ENCODE results near the gene CDC26.

Gene CDC26

DNA sequence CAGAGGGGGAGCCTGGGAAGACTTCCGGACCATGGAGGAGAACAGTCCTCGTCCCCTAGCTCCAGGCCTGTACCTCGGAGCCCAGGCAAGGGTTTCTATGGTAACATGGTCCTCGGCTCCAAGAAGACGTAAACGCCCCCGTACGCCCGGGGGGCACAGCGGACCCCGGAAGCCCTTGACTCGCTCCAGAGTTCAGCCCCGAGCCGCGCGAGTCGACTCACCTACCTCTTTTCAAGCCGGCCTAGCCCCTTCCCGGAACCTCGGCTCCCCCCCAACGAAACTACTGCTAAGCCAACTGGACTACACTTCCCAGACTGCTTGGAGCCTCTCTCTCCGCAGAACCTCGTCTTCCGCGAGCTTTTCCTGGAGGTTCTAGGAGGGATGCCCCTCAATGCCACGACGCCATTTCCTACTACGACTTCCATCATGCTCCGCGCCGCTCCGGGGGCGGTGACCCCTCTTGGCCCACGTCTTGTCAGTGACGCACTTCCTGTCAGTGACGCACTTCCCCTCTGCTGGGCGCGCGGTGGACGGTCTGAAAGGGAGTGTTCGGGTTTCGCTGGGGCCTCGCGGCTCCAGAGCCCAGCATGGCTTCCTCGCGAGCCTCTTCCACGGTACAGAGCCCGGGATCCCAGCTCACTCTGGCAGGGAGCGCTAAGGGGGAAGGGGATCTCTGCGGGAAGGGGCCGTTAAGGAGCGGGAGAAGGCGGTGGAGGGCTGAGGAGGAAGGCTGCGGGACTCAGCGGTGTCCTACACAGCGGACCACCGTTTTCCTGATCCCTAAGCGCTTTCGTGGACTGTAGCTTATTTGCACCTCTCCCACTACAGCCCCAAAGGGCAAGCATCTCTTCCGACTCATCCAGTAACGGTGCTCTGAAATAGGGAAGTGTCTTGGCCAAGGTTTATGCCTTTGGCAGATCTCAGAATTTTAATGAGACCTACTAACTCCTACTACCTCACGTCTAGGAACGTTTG, at the start of gene CDC26, which contains the start of gene PRPF4:
Gene CDC26 (minus strand): TSS at position 416 of the 975 bp plus-strand sequence. CDS start 3,065 bp downstream, outside the sequence.
Gene PRPF4 (plus strand): TSS at position 502 of the 975 bp plus-strand sequence. CDS start 86 bp downstream, at position 588.
- no peaks in the 10 kb centered on the region for H3K27me3 Mint-ChIP-seq
- H3K9me3 Mint-ChIP-seq, result no peaks in the 10 kb centered on the region
- peaks cover 51% of the 10 kb centered on the region for H3K36me3 Mint-ChIP-seq (ENCODE audit: low read depth)
- intact Hi-C loops (cut with micrococcal nuclease), result loop anchor here (1.0 to 10.0 kb wide), 7 partner anchors 55 to 382 kb away; partner anchors contain the start of genes ALAD, SLC31A2 and WDR31
- no peak within 1 kb of the TSS for H3K4me3 Mint-ChIP-seq
- peaks cover 9% of the 10 kb centered on the region for H3K4me1 Mint-ChIP-seq (ENCODE audit: low read depth)
- H3K27ac Mint-ChIP-seq, result no peak within 1 kb of the TSS

DNA sequence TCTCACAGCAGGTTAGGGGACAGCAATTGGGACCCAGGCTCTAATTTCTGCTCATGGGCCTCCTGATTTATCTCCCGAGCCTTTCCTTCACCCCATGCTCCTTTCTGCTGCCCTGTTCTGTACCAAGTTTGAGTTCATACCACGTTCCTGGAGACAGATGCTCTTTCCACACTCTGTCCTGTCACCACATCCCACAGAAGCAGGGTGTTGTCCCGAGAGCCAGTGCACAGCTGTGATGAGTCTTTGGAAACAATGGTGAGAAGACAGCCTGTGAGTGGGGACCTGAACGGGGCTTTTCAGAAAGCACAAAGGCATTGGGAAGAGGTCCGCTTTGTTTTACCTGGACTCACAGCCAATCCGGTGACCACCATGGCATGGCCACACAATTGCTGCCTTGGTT, 47.3 kb upstream of the CDC26 start:
- no peaks in the 10 kb centered on the region for H3K9me3 Mint-ChIP-seq
- intact Hi-C loops (cut with micrococcal nuclease), result no loop called here
- no peak overlapping the region for H3K27ac Mint-ChIP-seq
- no peak overlapping the region for H3K4me3 Mint-ChIP-seq
- H3K36me3 Mint-ChIP-seq (ENCODE audit: low read depth), result no peaks in the 10 kb centered on the region
- no peaks in the 10 kb centered on the region for H3K27me3 Mint-ChIP-seq
- H3K4me1 Mint-ChIP-seq (ENCODE audit: low read depth), result no peaks in the 10 kb centered on the region

DNA sequence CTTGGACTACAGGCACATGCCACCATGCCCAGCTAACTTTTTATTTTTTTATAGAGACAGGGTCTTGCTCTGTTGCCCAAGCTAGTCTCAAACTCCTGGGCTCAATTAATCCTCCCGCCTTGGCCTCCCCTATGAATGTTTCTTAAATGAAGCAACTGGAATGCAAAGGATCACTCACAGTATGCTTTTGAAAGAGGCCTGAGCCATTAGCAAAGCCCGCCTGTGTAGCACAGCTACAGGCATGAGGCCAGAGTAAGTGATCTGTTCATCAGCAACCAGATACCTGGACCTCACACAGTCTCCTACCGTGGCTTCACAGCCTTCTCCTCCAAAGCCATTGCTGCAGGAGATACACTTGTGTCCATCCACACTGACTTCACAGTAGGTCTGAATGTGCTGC, 44.7 kb upstream of the CDC26 start:
- H3K4me1 Mint-ChIP-seq (ENCODE audit: low read depth), result no peaks in the 10 kb centered on the region
- intact Hi-C loops (cut with micrococcal nuclease), result no loop called here
- no peak overlapping the region for H3K4me3 Mint-ChIP-seq
- H3K27ac Mint-ChIP-seq, result no peak overlapping the region
- no peaks in the 10 kb centered on the region for H3K9me3 Mint-ChIP-seq
- no peaks in the 10 kb centered on the region for H3K36me3 Mint-ChIP-seq (ENCODE audit: low read depth)
- H3K27me3 Mint-ChIP-seq, result no peaks in the 10 kb centered on the region

DNA sequence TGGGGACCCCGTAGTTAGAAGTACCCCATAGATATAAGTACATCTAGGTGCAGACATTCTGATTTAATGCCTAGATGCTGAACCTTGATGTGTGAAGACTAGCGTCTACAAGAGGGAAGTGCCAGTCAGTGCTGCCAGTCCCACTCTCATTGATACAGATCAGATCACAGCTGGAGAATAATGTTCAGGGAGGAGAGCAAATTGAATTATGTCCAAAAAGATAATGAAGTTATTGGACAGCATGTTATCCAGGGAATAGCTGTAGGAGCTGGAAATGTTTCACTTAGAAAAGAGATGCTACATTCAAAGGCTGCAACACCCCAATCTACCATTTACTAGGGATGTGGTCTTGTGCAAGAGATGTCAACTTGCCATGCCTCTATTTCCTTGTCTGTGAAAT, 43.7 kb upstream of the CDC26 start:
- intact Hi-C loops (cut with micrococcal nuclease), result no loop called here
- no peaks in the 10 kb centered on the region for H3K9me3 Mint-ChIP-seq
- H3K4me1 Mint-ChIP-seq (ENCODE audit: low read depth), result no peaks in the 10 kb centered on the region
- H3K27ac Mint-ChIP-seq, result no peak overlapping the region
- H3K27me3 Mint-ChIP-seq, result no peaks in the 10 kb centered on the region
- H3K4me3 Mint-ChIP-seq, result no peak overlapping the region
- no peaks in the 10 kb centered on the region for H3K36me3 Mint-ChIP-seq (ENCODE audit: low read depth)

DNA sequence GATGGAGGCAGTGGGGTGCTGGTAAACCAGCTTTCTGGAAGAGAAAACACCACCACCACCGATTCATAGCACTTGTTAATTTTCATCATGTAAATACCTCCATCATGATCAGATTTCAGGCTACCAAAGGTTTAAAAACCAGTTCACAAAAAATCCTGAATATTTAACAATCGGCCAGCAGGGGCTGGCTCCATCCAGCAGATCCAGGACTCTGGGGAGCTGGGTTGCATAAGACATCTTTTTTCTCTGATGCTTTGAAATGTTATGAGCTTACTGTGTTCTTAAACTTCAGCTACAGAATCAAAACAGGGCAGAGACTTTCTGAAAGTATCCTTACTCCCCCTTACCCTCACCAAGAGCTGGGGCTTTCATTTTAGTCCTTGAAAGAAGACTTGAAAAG, 42.4 kb upstream of the CDC26 start:
- intact Hi-C loops (cut with micrococcal nuclease), result no loop called here
- Mint-ChIP-seq H3K27ac (no peak overlapping the region), H3K36me3 (ENCODE audit: low read depth) (no peaks in the 10 kb centered on the region), H3K9me3 (no peaks in the 10 kb centered on the region), H3K4me1 (ENCODE audit: low read depth) (no peaks in the 10 kb centered on the region), H3K4me3 (no peak overlapping the region), H3K27me3 (no peaks in the 10 kb centered on the region)

DNA sequence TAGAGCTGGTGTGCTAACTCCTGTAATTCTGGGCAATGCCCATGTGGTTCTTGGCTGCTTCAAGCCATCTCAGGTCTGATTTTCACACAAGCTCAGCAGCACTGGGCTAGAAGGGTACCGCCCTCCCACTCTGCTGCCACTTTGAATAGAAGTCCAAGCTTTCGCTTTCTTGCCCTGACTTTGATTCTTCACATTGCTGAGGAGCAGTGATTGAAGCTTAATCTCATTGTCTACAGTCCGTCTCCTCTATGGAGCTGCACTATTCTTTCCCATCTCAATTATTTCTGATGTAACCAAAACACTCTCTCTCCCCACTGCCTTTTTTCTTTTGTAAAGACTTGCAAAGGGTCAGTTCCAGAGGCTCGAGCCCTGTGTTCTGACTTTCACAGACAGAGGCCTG, 40.7 kb upstream of the CDC26 start:
- no peak overlapping the region for H3K4me3 Mint-ChIP-seq
- no peaks in the 10 kb centered on the region for H3K4me1 Mint-ChIP-seq (ENCODE audit: low read depth)
- no peaks in the 10 kb centered on the region for H3K9me3 Mint-ChIP-seq
- intact Hi-C loops (cut with micrococcal nuclease), result no loop called here
- H3K36me3 Mint-ChIP-seq (ENCODE audit: low read depth), result no peaks in the 10 kb centered on the region
- H3K27ac Mint-ChIP-seq, result no peak overlapping the region
- H3K27me3 Mint-ChIP-seq, result no peaks in the 10 kb centered on the region

DNA sequence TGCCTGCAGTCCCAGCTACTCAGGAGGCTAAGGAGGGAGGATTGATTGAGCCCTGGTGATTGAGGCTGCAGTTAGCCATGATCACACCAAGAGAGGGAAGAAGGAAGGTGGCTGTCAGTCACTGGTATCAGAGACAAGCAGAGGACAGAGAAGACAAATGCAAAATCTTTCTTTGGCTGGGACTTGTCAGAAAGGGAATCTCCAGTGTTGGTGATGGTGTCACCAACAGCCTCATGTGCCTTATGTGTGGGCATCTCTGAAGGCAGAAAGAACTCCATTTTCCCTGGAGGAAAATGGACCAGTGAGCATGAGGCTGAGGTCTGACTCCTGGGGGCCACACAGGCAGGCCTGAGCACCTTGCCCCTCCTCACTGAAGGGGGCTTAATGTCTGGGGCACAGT, 39.9 kb upstream of the CDC26 start:
- H3K4me3 Mint-ChIP-seq, result no peak overlapping the region
- no peaks in the 10 kb centered on the region for H3K9me3 Mint-ChIP-seq
- intact Hi-C loops (cut with micrococcal nuclease), result no loop called here
- H3K27ac Mint-ChIP-seq, result no peak overlapping the region
- no peaks in the 10 kb centered on the region for H3K4me1 Mint-ChIP-seq (ENCODE audit: low read depth)
- no peaks in the 10 kb centered on the region for H3K36me3 Mint-ChIP-seq (ENCODE audit: low read depth)
- no peaks in the 10 kb centered on the region for H3K27me3 Mint-ChIP-seq

DNA sequence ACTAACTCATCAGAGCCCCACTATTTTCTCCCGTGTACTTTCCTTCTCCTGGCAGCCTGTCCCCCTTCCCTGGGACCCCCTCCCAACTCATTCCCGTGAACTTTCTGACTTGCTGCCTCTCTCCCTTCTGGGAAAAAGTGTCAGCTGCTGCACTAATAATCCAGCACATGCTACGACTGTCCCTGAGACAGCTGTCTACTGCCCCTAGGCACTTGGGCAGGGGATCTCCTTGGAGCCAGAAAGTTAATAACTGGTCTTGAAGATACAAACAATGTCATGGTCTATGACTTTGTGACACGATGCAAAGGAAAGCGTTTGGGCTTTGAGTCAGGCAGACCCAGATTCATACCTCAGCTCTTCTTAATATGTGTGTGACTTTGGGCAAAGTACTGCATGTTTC, 37.9 kb upstream of the CDC26 start:
- no peak overlapping the region for H3K27ac Mint-ChIP-seq
- H3K27me3 Mint-ChIP-seq, result no peaks in the 10 kb centered on the region
- H3K4me3 Mint-ChIP-seq, result no peak overlapping the region
- H3K4me1 Mint-ChIP-seq (ENCODE audit: low read depth), result no peaks in the 10 kb centered on the region
- intact Hi-C loops (cut with micrococcal nuclease), result no loop called here
- no peaks in the 10 kb centered on the region for H3K36me3 Mint-ChIP-seq (ENCODE audit: low read depth)
- H3K9me3 Mint-ChIP-seq, result no peaks in the 10 kb centered on the region

DNA sequence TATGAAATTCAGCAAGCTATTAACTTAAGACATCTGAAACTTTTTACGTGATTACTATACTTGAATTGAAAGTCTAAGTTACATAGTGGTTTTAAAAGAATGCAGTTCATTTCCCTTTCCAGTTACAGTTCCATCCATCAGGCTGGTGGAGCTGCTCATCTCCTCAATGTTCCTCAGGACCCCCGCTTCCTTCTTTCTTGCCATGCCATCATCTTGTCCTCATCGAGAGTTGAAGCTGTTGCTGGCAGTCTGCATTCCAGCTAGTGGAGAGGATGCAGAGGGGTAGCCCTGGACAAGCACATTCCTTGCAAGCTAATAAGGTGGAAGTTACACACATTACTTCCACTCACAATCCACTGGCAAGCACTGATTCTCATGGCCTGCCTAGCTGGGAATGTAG, 36.6 kb upstream of the CDC26 start:
- no peak overlapping the region for H3K27ac Mint-ChIP-seq
- H3K36me3 Mint-ChIP-seq (ENCODE audit: low read depth), result no peaks in the 10 kb centered on the region
- no peaks in the 10 kb centered on the region for H3K9me3 Mint-ChIP-seq
- no peak overlapping the region for H3K4me3 Mint-ChIP-seq
- no peaks in the 10 kb centered on the region for H3K27me3 Mint-ChIP-seq
- intact Hi-C loops (cut with micrococcal nuclease), result no loop called here
- H3K4me1 Mint-ChIP-seq (ENCODE audit: low read depth), result no peaks in the 10 kb centered on the region

DNA sequence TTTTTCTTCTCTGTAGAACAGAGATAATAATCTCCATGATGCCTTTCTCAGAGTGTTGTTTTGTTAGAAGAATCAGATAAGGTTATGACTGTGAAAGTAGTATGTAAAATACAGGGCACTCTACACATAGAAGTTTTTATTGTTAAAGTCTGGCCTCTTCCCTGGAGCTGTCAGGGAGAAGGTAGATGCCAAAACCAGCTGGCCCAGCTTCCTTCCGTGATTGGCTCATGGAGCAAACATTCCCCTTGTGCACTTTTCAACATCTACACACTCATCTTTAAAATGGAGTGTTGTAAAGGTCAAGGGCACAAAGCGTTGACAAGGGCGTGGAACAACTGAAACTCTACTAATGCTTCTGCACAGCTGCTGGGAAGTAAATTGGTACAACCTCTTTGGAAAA, 35.2 kb upstream of the CDC26 start:
- H3K4me3 Mint-ChIP-seq, result no peak overlapping the region
- no peaks in the 10 kb centered on the region for H3K9me3 Mint-ChIP-seq
- H3K27me3 Mint-ChIP-seq, result no peaks in the 10 kb centered on the region
- intact Hi-C loops (cut with micrococcal nuclease), result no loop called here
- H3K4me1 Mint-ChIP-seq (ENCODE audit: low read depth), result peaks cover 6% of the 10 kb centered on the region
- no peak overlapping the region for H3K27ac Mint-ChIP-seq
- H3K36me3 Mint-ChIP-seq (ENCODE audit: low read depth), result no peaks in the 10 kb centered on the region

DNA sequence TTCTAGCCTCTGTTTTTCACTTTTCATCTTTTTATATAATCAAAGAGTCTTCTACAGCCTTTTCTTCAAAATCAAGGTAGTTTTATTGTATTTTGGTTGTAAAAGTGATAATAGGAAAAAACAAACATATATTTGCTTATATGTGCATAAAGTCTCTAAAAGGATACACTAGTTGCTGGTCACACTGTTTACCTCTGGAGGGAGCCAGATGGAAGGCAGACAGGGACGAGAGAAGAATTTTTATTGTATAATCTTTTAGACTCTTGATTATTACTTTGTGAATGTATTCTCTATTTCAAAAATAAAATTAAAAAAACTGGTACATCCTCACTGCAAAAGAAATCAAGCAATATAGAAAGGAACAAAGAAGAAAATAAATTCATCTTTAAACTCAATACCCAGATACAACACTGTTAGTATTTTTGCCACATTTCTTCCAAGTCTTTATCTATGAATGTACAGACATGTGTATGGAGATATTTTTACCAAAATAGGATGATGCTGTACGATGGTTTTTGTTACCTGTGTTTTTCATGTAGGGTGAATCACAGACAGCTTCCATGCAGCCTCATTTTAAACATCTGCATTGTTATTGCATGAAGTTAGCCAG, 33.9 kb upstream of the CDC26 start:
- H3K36me3 Mint-ChIP-seq (ENCODE audit: low read depth), result no peaks in the 10 kb centered on the region
- H3K27me3 Mint-ChIP-seq, result no peaks in the 10 kb centered on the region
- intact Hi-C loops (cut with micrococcal nuclease), result loop anchor here (1.0 kb wide), 1 partner anchor 98 kb away; no protein-coding TSS in a partner anchor
- H3K9me3 Mint-ChIP-seq, result no peaks in the 10 kb centered on the region
- no peak overlapping the region for H3K27ac Mint-ChIP-seq
- H3K4me1 Mint-ChIP-seq (ENCODE audit: low read depth), result peaks cover 6% of the 10 kb centered on the region
- no peak overlapping the region for H3K4me3 Mint-ChIP-seq

DNA sequence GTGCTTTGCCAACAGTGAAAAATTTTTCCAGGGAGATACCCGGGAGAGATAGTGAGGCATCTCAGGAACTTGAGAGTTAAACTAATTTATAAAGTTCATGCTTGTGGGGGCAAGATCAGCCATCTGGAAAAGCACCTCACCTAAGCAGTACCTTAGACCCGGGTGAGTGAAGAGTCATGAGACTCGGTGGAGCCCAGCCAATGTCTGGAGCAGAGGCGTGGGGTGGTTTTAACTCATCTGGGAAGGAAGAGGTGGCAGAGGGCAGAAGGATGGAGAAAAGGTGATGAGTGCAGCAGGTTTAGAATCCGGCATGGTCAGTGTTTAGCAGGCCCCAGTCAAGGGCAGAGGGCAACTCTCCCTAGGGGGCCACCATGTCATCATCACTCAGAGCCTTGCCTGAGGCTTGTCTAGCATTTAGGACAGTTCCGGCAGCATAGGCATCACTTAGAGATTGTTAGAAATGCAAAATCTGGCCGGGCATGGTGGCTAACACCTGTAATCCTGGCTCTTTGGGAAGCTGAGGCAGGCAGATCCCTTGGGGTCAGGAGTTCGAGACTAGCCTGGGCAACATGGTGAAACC, 32.1 kb upstream of the CDC26 start:
- Mint-ChIP-seq H3K36me3 (ENCODE audit: low read depth) (no peaks in the 10 kb centered on the region), H3K4me3 (no peak overlapping the region), H3K9me3 (no peaks in the 10 kb centered on the region), H3K27ac (no peak overlapping the region), H3K27me3 (peaks cover 1% of the 10 kb centered on the region), H3K4me1 (ENCODE audit: low read depth) (peaks cover 6% of the 10 kb centered on the region)
- intact Hi-C loops (cut with micrococcal nuclease), result no loop called here

DNA sequence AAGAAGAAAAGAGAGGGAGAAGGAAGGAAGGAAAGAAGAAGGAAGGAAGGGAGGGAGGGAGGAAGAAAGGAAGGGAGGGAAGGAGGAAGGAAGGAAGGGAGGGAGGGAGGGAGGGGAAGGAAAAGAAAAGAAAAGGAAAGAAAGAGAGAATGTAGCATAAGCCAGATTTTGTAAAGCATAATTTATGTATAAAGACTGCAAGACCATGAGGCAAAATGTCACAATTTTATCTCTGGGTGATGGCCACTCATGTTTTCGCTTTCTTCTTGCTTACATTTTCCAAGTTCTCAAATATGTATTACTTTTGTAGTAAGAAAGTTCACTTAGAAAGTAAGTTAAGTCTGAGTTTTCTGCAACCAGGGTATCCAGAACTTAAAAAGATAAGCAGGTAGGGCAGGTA, 31.2 kb upstream of the CDC26 start:
- no peak overlapping the region for H3K27ac Mint-ChIP-seq
- intact Hi-C loops (cut with micrococcal nuclease), result no loop called here

DNA sequence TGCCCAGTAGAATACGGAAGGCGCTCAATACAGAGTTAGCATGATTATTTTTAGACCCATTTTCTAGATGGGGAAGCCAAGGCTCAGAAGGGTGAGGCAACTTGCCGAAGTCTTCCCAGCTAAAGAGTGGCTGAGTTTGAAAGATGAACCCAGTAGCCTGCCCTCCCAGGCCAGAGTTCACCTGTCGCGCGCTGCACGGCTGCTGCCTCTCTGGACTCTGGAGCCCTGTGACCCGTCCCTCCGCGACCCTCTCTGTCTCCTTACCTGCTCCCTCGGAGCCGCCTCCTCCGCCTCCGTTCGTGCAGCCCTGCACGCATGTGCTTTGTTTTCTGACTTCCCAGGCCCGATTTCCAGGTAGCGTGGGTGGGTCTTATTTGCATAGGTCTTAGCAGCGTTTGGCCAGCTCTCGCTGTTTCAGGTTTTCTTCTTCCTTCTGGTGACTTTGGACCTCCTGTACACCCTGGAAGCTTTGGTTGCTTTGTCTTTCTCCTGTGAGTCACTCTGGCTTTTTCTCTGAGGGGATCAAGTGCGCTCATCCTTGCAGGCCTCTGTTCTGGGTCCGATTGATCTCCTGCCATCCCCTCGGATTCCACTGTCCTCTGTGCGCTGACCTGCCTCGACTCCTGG, 27.5 kb upstream of the CDC26 start, which contains the start of gene RNF183:
Gene RNF183 (minus strand): TSS at position 585 of the 627 bp plus-strand sequence. CDS start 5,192 bp downstream, outside the sequence.
- Mint-ChIP-seq H3K36me3 (ENCODE audit: low read depth) (no peaks in the 10 kb centered on the region), H3K27ac (no peak within 1 kb of the TSS), H3K4me1 (ENCODE audit: low read depth) (peaks cover 18% of the 10 kb centered on the region), H3K27me3 (peaks cover 1% of the 10 kb centered on the region), H3K9me3 (no peaks in the 10 kb centered on the region), H3K4me3 (no peak within 1 kb of the TSS)
- intact Hi-C loops (cut with micrococcal nuclease), result no loop called here

More for the DNA sequence above, 31.2 kb upstream of the CDC26 start:
- no peaks in the 10 kb centered on the region for H3K36me3 Mint-ChIP-seq (ENCODE audit: low read depth)
- H3K4me3 Mint-ChIP-seq, result no peak overlapping the region
- peaks cover 1% of the 10 kb centered on the region for H3K27me3 Mint-ChIP-seq
- H3K4me1 Mint-ChIP-seq (ENCODE audit: low read depth), result peaks cover 6% of the 10 kb centered on the region
- no peaks in the 10 kb centered on the region for H3K9me3 Mint-ChIP-seq

Measured in dendritic cell treated with granulocyte-macrophage colony-stimulating factor and Interleukin-4, amounts not matched to agents 40 ng/mL and 50 ng/mL, for 4 days (primary cell).